OCI-LY1 (cell line): ENCODE measurements around the gene ZNHIT1.

Source experiments
- CTCF ChIP-seq: fragments of 200-600 bp; sonication (generic), shearing (Covaris generic); IDR thresholded peaks from 2 replicates; pipeline ENCODE4 v1.5.1; 2017; ENCODE audit warnings: mild to moderate bottlenecking, antibody characterized with exemption, low read length, moderate library complexity, mixed read lengths
- EZH2 ChIP-seq: fragments of 200-600 bp; sonication (generic), shearing (Covaris generic); IDR thresholded peaks from 2 replicates; pipeline ENCODE4 v1.8.0; 2017; ENCODE audit warnings: borderline replicate concordance, mixed run types, mild to moderate bottlenecking, antibody characterized with exemption, low read length, moderate library complexity, mixed read lengths

DNA sequence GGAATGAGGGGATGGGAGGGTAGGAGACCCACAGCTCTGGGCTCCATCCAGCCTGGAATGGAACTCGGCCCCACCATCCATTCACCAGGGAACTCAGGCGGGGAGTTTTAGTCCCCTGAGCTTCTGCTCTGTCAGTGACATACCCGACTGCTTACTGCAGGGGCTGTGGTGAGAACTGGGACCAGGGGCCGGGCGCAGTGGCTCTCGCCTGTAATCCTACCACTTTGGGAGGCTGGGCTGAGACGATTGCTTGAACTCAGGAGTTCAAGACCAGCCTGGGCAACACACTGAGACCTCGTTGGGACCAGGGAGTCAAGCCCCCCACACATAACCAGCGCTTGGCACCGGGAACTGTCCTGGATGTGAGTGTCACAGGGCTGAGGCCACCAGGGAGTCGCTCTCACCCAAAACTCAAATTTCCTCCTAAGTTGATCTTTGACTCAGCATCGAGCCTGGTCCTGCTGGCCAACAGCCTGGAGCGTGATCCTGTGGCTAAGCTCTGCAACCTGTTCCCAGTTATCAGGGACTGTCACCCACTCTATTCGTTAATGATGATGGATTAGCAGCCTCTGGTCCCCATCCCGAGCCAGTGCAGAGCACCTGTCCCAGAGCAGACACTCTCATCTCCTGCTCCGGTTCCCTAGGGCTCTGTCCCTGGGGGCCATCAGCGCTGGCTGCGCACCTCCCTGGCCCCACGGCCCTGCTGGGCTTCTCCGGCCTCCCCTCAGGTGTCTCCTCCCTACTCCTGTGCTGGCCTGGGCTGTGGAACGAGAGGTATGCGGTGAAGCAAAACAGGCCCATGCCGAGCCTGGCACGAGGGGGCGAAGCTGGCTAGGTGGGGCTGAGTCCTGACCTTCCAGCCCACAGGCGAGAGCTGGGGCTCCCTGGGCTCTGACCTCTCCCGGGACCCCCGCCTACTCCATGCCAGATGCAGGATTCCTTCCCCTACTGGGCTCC, 20.5 kb downstream of the ZNHIT1 start:
- no peak for TF ChIP-seq CTCF
- no peak for TF ChIP-seq EZH2
